SU-DHL-6 (cell line): ENCODE measurements around the gene TDRD9.

Experiments
- H2AFZ ChIP-seq: fragments of 200-600 bp; sonication (generic); 2 replicates; pipeline ENCODE4 v1.6.1; 2014; ENCODE audit warnings: low read depth, mild to moderate bottlenecking, moderate library complexity, mixed read lengths, antibody characterized with exemption, low read length; ENCODE audit not compliant: severe bottlenecking
- H3F3A ChIP-seq: fragments of 200-600 bp; shearing (Covaris generic); 2 replicates; pipeline ENCODE4 v1.6.0; 2016; ENCODE audit warnings: antibody characterized with exemption, mild to moderate bottlenecking; ENCODE audit not compliant: insufficient read depth
- H3K27ac ChIP-seq: fragments of 200-600 bp; sonication (generic); 2 replicates; pipeline ENCODE4 v1.5.1; 2016; ENCODE audit warnings: low read depth, mild to moderate bottlenecking, low read length, moderate library complexity, mixed read lengths
- H3K27me3 ChIP-seq: fragments of 200-600 bp; sonication (generic), shearing (Covaris generic); 2 replicates; pipeline ENCODE4 v1.6.0; 2014; ENCODE audit warnings: mild to moderate bottlenecking, low read length
- H3K36me3 ChIP-seq: fragments of 200-600 bp; sonication (generic); 2 replicates; pipeline ENCODE4 v1.6.1; 2014; ENCODE audit warnings: mild to moderate bottlenecking, low read length, mixed read lengths
- H3K4me2 ChIP-seq: fragments of 300-600, 200-600 bp; shearing (Covaris generic), sonication (generic); 2 replicates; pipeline ENCODE4 v1.6.0; 2014; ENCODE audit warnings: low read length, low read depth, mild to moderate bottlenecking; ENCODE audit not compliant: poor library complexity, severe bottlenecking
- H3K4me3 ChIP-seq: fragments of 200-600 bp; sonication (generic); 2 replicates; pipeline ENCODE4 v1.5.1; 2014; ENCODE audit warnings: antibody characterized with exemption, low read length, mild to moderate bottlenecking, mixed read lengths; ENCODE audit not compliant: insufficient read depth, poor library complexity, severe bottlenecking
- H3K79me2 ChIP-seq: fragments of 200-600 bp; sonication (generic); 2 replicates; pipeline ENCODE4 v1.6.1; 2014; ENCODE audit warnings: mild to moderate bottlenecking, low read length, moderate library complexity; ENCODE audit not compliant: insufficient read depth
- H3K9ac ChIP-seq: fragments of 200-600 bp; sonication (generic); 2 replicates; pipeline ENCODE4 v1.7.0; 2014; ENCODE audit warnings: mild to moderate bottlenecking, low read length
- H3K9me2 ChIP-seq: fragments of 200-600 bp; sonication (generic); replicated peaks from 2 replicates; pipeline ENCODE4 v1.6.1; 2014; ENCODE audit warnings: low read length; ENCODE audit not compliant: insufficient read depth
- H3K9me3 ChIP-seq: fragments of 200-600 bp; sonication (generic); 2 replicates; pipeline ENCODE4 v1.6.1; 2014; ENCODE audit warnings: low read length, mixed read lengths; ENCODE audit not compliant: insufficient read depth
- H4K20me1 ChIP-seq: fragments of 200-600 bp; sonication (generic); 2 replicates; pipeline ENCODE4 v1.6.1; 2014; ENCODE audit warnings: low read depth, mild to moderate bottlenecking, antibody characterized with exemption, low read length, moderate library complexity, mixed read lengths
- CTCF ChIP-seq: fragments of 200-600 bp; sonication (generic); IDR thresholded peaks from one replicate; pipeline ENCODE4 v1.5.1; 2017; ENCODE audit warnings: antibody characterized with exemption, mild to moderate bottlenecking, low read length, moderate library complexity; ENCODE audit not compliant: insufficient read depth, poor library complexity, severe bottlenecking
- EZH2phosphoT487 ChIP-seq: fragments of 200-600 bp; sonication (generic), shearing (Covaris generic); conservative IDR thresholded peaks from 2 replicates; pipeline ENCODE4 v1.6.1; 2018; ENCODE audit warnings: mild to moderate bottlenecking, antibody characterized with exemption, low read length, moderate library complexity, mixed read lengths

Gene TDRD9

GRCh38 chr14:103935102-103935501 is 6.8 kb downstream of the TDRD9 start:
- Histone ChIP-seq H3K4me2 (no peak overlapping the region), H3K9me3 (no peaks in the 10 kb centered on the region), H3K79me2 (no peaks in the 10 kb centered on the region), H3K27me3 (no peaks in the 10 kb centered on the region), H3K27ac (no peak overlapping the region), H3K9me2 (no peaks in the 10 kb centered on the region), H3K36me3 (no peaks in the 10 kb centered on the region), H2AFZ (no peak overlapping the region), H4K20me1 (no peaks in the 10 kb centered on the region), H3F3A (no peaks in the 10 kb centered on the region), H3K4me3 (no peak overlapping the region), H3K9ac (no peak overlapping the region)
- no peak for TF ChIP-seq CTCF
- no peak for TF ChIP-seq EZH2phosphoT487

GRCh38 chr14:103941462-103941861 is 13.2 kb downstream of the TDRD9 start:
- TF ChIP-seq EZH2phosphoT487 (no peak), CTCF (no peak)
- H3K27ac ChIP-seq: no peak overlapping the region
- H3K9me2 ChIP-seq: no peaks in the 10 kb centered on the region
- no peaks in the 10 kb centered on the region for H3K79me2 ChIP-seq
- no peaks in the 10 kb centered on the region for H3K36me3 ChIP-seq
- no peak overlapping the region for H3K9ac ChIP-seq
- no peaks in the 10 kb centered on the region for H3K27me3 ChIP-seq
- no peak overlapping the region for H3K4me2 ChIP-seq
- no peaks in the 10 kb centered on the region for H4K20me1 ChIP-seq
- H2AFZ ChIP-seq: no peak overlapping the region
- H3K9me3 ChIP-seq: no peaks in the 10 kb centered on the region
- H3K4me3 ChIP-seq: no peak overlapping the region
- H3F3A ChIP-seq: no peaks in the 10 kb centered on the region

GRCh38 chr14:103941973-103942736 is 13.9 kb downstream of the TDRD9 start, which contains the start of gene RD3L:
Gene RD3L (minus strand): TSS chr14:103942529. CDS start chr14:103941695, 834 bp downstream.
- no peak for TF ChIP-seq CTCF
- H2AFZ ChIP-seq: no peak within 1 kb of the TSS
- H3K4me3 ChIP-seq: no peak within 1 kb of the TSS
- no peaks in the 10 kb centered on the region for H3K27me3 ChIP-seq
- no peaks in the 10 kb centered on the region for H4K20me1 ChIP-seq
- no peak within 1 kb of the TSS for H3K4me2 ChIP-seq
- no peaks in the 10 kb centered on the region for H3K9me3 ChIP-seq
- no peaks in the 10 kb centered on the region for H3K9me2 ChIP-seq
- H3K9ac ChIP-seq: no peak within 1 kb of the TSS
- no peaks in the 10 kb centered on the region for H3K79me2 ChIP-seq
- H3K36me3 ChIP-seq: no peaks in the 10 kb centered on the region
- H3K27ac ChIP-seq: no peak within 1 kb of the TSS
- no peaks in the 10 kb centered on the region for H3F3A ChIP-seq
